IMR-90 (cell line): ENCODE results near the gene NOD1. TPM values are rescaled to one million over a fixed set of nuclear protein-coding genes. Genes with fewer than 3 reads are reported as not detected.

Experiments
- ATAC-seq: fragments of 200-7000 bp; cut with Tn5 transposase; 2 replicates; pipeline ENCODE4 v1.9.1; 2020; ENCODE audit warnings: low read depth, mild to moderate bottlenecking, moderate library complexity
- BruUV-seq: library from RNA; stranded (reverse); fragments of 400-500 nt; replicated peaks from 2 replicates; lab custom pipeline; 2021; lab: Mats Ljungman, UMichigan
- CTCF ChIA-PET: fragments of 300-600 bp; formaldehyde crosslinking; extraction: SDS; loops from one replicate; lab custom pipeline; 2021; ENCODE audit warnings: antibody characterized with exemption; lab: Yijun Ruan, JAX
- POLR2A ChIA-PET: fragments of 300-600 bp; sonication (Branson Sonifier 250); formaldehyde crosslinking; loops from one replicate; lab custom pipeline; 2022; ENCODE audit warnings: antibody characterized with exemption; ENCODE audit not compliant: unreplicated experiment; lab: Charles Lee
- DNase-seq: peaks from one replicate; pipeline ENCODE4 v3.0.0; 2013
- H2AFZ ChIP-seq: replicated peaks from 2 replicates; pipeline ENCODE3; 2013; ENCODE audit warnings: low read length, mild to moderate bottlenecking; ENCODE audit not compliant: poor library complexity
- H2AK5ac ChIP-seq: 2 replicates; pipeline ENCODE4 v1.6.1; 2013; ENCODE audit warnings: low read depth, low read length, inconsistent platforms
- H2AK9ac ChIP-seq: replicated peaks from 2 replicates; pipeline ENCODE3; 2013; ENCODE audit warnings: mild to moderate bottlenecking, low read depth, low read length, moderate library complexity; ENCODE audit not compliant: poor library complexity
- H2BK120ac ChIP-seq: 2 replicates; pipeline ENCODE4 v1.6.1; 2013; ENCODE audit warnings: low read depth, low read length, inconsistent platforms
- H2BK15ac ChIP-seq: 3 replicates; pipeline ENCODE4 v1.6.1; 2013; ENCODE audit warnings: low read depth, low read length, inconsistent platforms
- H2BK20ac ChIP-seq: 2 replicates; pipeline ENCODE4 v1.6.1; 2013; ENCODE audit warnings: low read depth, mild to moderate bottlenecking, inconsistent platforms, low read length, moderate library complexity
- H2BK5ac ChIP-seq: 2 replicates; pipeline ENCODE4 v1.6.1; 2013; ENCODE audit warnings: mild to moderate bottlenecking, low read depth, low read length, inconsistent platforms; ENCODE audit not compliant: poor library complexity, severe bottlenecking
- H3K14ac ChIP-seq: replicated peaks from 2 replicates; pipeline ENCODE4 v1.6.1; 2013; ENCODE audit warnings: low read depth, low read length, inconsistent platforms
- H3K18ac ChIP-seq: 2 replicates; pipeline ENCODE4 v1.6.1; 2013; ENCODE audit warnings: low read depth, low read length, control low read depth
- H3K23ac ChIP-seq: 2 replicates; pipeline ENCODE4 v1.6.1; 2013; ENCODE audit warnings: low read depth, low read length, inconsistent platforms
- H3K27ac ChIP-seq: 2 replicates; pipeline ENCODE4 v1.5.1; 2013; ENCODE audit warnings: mild to moderate bottlenecking, control low read depth, low read length; ENCODE audit not compliant: insufficient read depth
- H3K27me3 ChIP-seq: 2 replicates; pipeline ENCODE4 v1.6.1; 2013; ENCODE audit warnings: low read length; ENCODE audit not compliant: control insufficient read depth, insufficient read depth
- H3K36me3 ChIP-seq: 2 replicates; pipeline ENCODE4 v1.6.1; 2013; ENCODE audit warnings: low read length, mixed read lengths; ENCODE audit not compliant: control insufficient read depth, insufficient read depth
- H3K4ac ChIP-seq: 2 replicates; pipeline ENCODE4 v1.6.1; 2013; ENCODE audit warnings: low read depth, low read length, inconsistent platforms
- H3K4me1 ChIP-seq: 2 replicates; pipeline ENCODE4 v1.6.1; 2013; ENCODE audit warnings: low read length, mixed read lengths; ENCODE audit not compliant: control insufficient read depth, insufficient read depth
- H3K4me2 ChIP-seq: 2 replicates; pipeline ENCODE4 v1.6.1; 2013; ENCODE audit warnings: low read depth, mild to moderate bottlenecking, control low read depth, low read length, moderate library complexity
- H3K4me3 ChIP-seq: 2 replicates; pipeline ENCODE4 v1.5.1; 2013; ENCODE audit warnings: low read depth, mild to moderate bottlenecking, control low read depth, low read length, moderate library complexity; ENCODE audit not compliant: insufficient read depth
- H3K56ac ChIP-seq: 2 replicates; pipeline ENCODE4 v1.6.1; 2013; ENCODE audit warnings: low read length, inconsistent platforms; ENCODE audit not compliant: insufficient read depth; ENCODE audit errors: extremely low read depth
- H3K79me1 ChIP-seq, 2 experiments: 2 replicates each; pipeline ENCODE4 v1.6.1; 2013; ENCODE audit warnings: low read length in 2 of 2, inconsistent platforms in 1 of 2, low read depth in 1 of 2
- H3K9ac ChIP-seq: 2 replicates; pipeline ENCODE4 v1.6.1; 2013; ENCODE audit warnings: low read depth, low read length, control low read depth
- H3K9me1 ChIP-seq: 2 replicates; pipeline ENCODE4 v1.6.1; 2013; ENCODE audit warnings: low read length, inconsistent platforms; ENCODE audit not compliant: insufficient read depth
- H3K9me3 ChIP-seq: 2 replicates; pipeline ENCODE4 v1.6.1; 2013; ENCODE audit warnings: low read length; ENCODE audit not compliant: control insufficient read depth, insufficient read depth
- H4K20me1 ChIP-seq: 2 replicates; pipeline ENCODE4 v1.6.1; 2013; ENCODE audit warnings: low read length, inconsistent platforms; ENCODE audit not compliant: insufficient read depth
- H4K5ac ChIP-seq: 2 replicates; pipeline ENCODE4 v1.6.1; 2013; ENCODE audit warnings: mild to moderate bottlenecking, low read depth, low read length, control low read depth
- H4K8ac ChIP-seq, 2 experiments: 2 replicates each; pipeline ENCODE4 v1.6.1; 2013; ENCODE audit warnings: low read depth in 2 of 2, low read length in 2 of 2, control low read depth in 1 of 2, inconsistent platforms in 1 of 2
- H4K91ac ChIP-seq: 2 replicates; pipeline ENCODE4 v1.6.1; 2013; ENCODE audit warnings: low read depth, low read length, inconsistent platforms; ENCODE audit not compliant: insufficient read depth
- CEBPB ChIP-seq: IDR thresholded peaks from 2 replicates; pipeline ENCODE4 v1.6.1; 2012; ENCODE audit warnings: low read depth, low read length, improper control_type of control experiment
- RFX5 ChIP-seq: IDR thresholded peaks from 2 replicates; pipeline ENCODE4 v1.8.0; 2012; ENCODE audit warnings: low read depth, mild to moderate bottlenecking, low read length, moderate library complexity
- WGBS, 2 experiments: methylation state at CpG; one replicate each; pipeline versions ENCODE4 v1.1.5 to v1.1.7; 2013; ENCODE audit warnings: missing lambda C conversion rate in 2 of 2; ENCODE audit not compliant: insufficient read length in 1 of 2; ENCODE audit errors: extremely low coverage in 2 of 2; 5-methylcytosine and 5-hydroxymethylcytosine counted together
- dilution Hi-C: fragments of 300-500 bp; cut with HindIII; formaldehyde crosslinking; loops from one replicate; pipeline ENCODE4 v1.14.3; 2018; ENCODE audit warnings: low sequenced_read_pairs; ENCODE audit not compliant: unreplicated experiment
- in situ Hi-C: fragments of 300-500 bp; cut with MboI; formaldehyde crosslinking; loops from 3 replicates; pipeline ENCODE4 v1.14.3; 2019; ENCODE audit warnings: low sequenced_read_pairs, inconsistent platforms, mixed read lengths
- intact Hi-C: fragments of 100-400 bp; cut with micrococcal nuclease; formaldehyde crosslinking; loops from 2 replicates; pipeline ENCODE4 v1.10.0; 2022
- polyA plus RNA-seq, 3 experiments: library from polyadenylated mRNA; depleted of rRNA; stranded (reverse); fragments of >200 nt; gene quantifications; 2 replicates each; pipeline ENCODE4 v1.2.3, GENCODE V29; 2012; ENCODE audit warnings: low replicate concordance in 1 of 3
- total RNA-seq: library from RNA; depleted of rRNA; stranded (reverse); fragments of >200 nt; gene quantifications from 2 replicates; pipeline ENCODE4 v1.2.3, GENCODE V29; 2012

Gene NOD1
- total and polyA plus RNA-seq, 2 of the 4 experiments (the other 2 are of a cell fraction) = 1.8 to 3.0 TPM

- no peak overlapping the region for H2BK120ac ChIP-seq
- CTCF ChIA-PET = interaction anchor here (0.7 to 0.8 kb wide), 2 partner anchors 9 to 97 kb away, joined by 3 to 4 read pairs; no protein-coding TSS in a partner anchor
Observed at GRCh38 chr7:30465046-30465810, 13.4 kb downstream of the NOD1 start.

More at GRCh38 chr7:30465046-30465810, 13.4 kb downstream of the NOD1 start:
- H2BK15ac ChIP-seq = no peak overlapping the region
- TF ChIP-seq CEBPB (peak; percentile 70), RFX5 (no peak)
- DNase-seq = peak; percentile 48
- H2AK5ac ChIP-seq = no peak overlapping the region; the same call in 1 of the 2 replicates
- H3K4me3 ChIP-seq = no peak overlapping the region
- H3K4ac ChIP-seq = no peak overlapping the region
- H3K27me3 ChIP-seq = no peaks in the 10 kb centered on the region
- H4K20me1 ChIP-seq = no peaks in the 10 kb centered on the region
- no TSS peak for BruUV-seq
- peaks cover 7 to 28% of the 10 kb centered on the region in 2 experiments for H3K79me1 ChIP-seq
- H4K8ac ChIP-seq = no peak overlapping the region
- H4K5ac ChIP-seq = no peak overlapping the region; the same call in 1 of the 2 replicates
- H2BK20ac ChIP-seq = no peak overlapping the region; the same call in 1 of the 2 replicates
- H3K18ac ChIP-seq = peak overlapping the region; percentile 9; the same call in 1 of the 2 replicates
- H3K9ac ChIP-seq = no peak overlapping the region
- POLR2A ChIA-PET = no interaction called here
- no peaks in the 10 kb centered on the region for H3K36me3 ChIP-seq
- intact Hi-C loops (no loop called here), in situ Hi-C loops (no loop called here), dilution Hi-C loops (no loop called here)
- H3K23ac ChIP-seq = peak overlapping the region; percentile 3; the same call in 1 of the 2 replicates
- H3K4me2 ChIP-seq = no peak overlapping the region
- WGBS, 2 experiments = 83% methylated on average over 1 of the region's 5 CpGs; no CpG with 5 or more reads in 1 of the 2 experiments
- H2BK5ac ChIP-seq = no peak overlapping the region
- no peak overlapping the region for H3K56ac ChIP-seq
- peaks cover 18% of the 10 kb centered on the region for H3K9me1 ChIP-seq
- no peaks in the 10 kb centered on the region for H3K9me3 ChIP-seq
- no peak overlapping the region for H3K14ac ChIP-seq
- H4K91ac ChIP-seq = no peak overlapping the region
- ATAC-seq = peak; percentile 43; the same call in 1 of the 2 replicates
- peak overlapping the region; percentile 3; the same call in 1 of the 2 replicates for H3K27ac ChIP-seq
- H2AFZ ChIP-seq = no peak overlapping the region
- H2AK9ac ChIP-seq = no peak overlapping the region
- H3K4me1 ChIP-seq = peaks cover 33% of the 10 kb centered on the region
